Pulmonary artery endothelial cell (primary cell): ENCODE measurements around the gene MGMT. TPM values are rescaled to one million over a fixed set of nuclear protein-coding genes. Genes with fewer than 3 reads are reported as not detected.

Experiments
- DNase-seq: peaks from one replicate; pipeline ENCODE4 v3.0.0-alpha.2; 2011; ENCODE audit warnings: low read depth, low spot score
- total RNA-seq: library from RNA; depleted of rRNA; stranded (reverse); fragments of >200 nt; gene quantifications from 2 replicates; pipeline ENCODE4 v1.2.3, GENCODE V29; 2014

The MGMT gene
- total RNA-seq, 1 donor from 2014 or later: 4.6 TPM

GRCh38 chr10:129450391-129450790, 16.6 kb upstream of the MGMT start:
- DNase-seq: no peak

- DNase-seq: no peak
Measured at GRCh38 chr10:129455625-129456024, 11.4 kb upstream of the MGMT start.

DNA sequence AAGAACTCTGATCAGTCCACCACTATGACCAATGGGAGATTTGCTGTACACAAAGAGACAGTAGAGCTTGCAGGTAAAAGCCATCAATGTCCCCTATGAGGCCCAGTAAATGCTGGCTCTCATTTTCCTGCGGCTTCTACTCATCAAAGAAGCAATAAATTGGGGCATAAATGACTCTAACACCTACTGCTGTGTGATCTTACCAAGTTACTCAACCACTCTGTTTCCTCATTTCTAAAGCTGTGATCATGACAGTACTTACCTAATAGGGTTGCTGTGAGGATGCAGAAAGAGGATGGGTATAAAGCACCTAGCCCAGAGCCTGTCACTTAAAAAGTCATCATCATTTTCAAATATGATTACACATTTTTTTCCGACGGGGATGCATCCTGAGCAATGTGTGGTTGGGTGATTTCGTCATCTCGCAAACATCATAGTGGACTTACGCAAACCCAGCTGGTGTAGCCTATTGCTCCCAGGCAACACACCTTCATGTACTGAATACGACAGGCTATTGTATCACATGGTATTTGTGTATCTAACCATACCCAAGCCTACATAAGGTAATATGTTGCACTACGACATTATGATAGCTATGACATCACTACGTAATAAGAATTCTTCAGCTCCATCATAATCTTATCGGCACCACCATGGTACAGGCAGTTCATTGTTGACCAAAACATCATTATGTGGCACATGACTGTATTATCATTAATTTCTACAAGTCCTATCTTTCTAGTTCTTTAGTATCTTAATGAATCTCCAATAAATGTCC, 7.1 kb upstream of the MGMT start:
- no peak for DNase-seq

DNA sequence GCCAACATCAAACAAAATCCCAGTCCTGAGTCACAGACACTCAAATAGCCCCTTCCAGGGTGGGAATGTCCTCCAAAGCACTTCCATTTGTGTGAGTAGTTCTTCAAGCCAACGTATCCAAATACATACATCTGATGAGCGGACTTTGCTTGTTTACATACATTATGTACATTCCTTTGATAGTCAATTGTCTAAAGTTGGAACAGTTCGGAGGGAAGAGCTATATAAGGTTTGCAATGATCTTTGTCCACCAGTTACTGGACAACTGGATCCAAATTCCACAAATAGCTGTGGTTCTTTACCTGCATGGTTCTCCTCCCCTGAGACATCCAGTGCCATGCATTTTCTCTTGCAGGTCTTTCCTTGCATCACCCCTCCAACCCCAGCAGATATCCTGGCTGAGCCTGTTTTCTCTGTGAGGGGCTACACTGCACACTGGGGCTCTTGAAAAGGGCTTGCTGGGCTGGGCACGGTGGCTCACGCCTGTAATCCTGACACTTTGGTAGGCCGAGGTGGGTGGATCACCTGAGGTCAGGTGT, 4.7 kb upstream of the MGMT start:
- DNase-seq: no peak

DNA sequence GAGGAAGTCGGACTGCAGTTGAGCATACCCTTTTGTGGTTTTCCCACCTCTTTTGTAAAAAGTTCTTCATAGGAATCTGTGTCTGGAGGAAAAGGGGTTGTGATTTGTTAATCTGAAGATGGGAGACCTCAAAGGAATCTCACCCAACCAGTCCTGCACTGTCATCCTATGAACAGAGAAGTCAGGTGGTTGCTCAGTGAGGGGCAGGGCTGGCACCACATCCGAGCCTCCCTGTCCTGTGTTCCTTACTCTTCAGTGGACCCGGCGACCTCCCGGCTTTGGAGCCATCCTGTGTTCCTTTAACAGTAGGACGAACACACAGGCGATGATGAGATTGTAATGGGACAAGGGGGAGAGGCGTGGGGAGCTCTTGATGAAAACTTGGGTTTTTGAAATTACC, 2.8 kb upstream of the MGMT start:
- no peak for DNase-seq

GRCh38 chr10:129465796-129466702, 992 bp upstream of the MGMT start:
- DNase-seq: no peak

DNA sequence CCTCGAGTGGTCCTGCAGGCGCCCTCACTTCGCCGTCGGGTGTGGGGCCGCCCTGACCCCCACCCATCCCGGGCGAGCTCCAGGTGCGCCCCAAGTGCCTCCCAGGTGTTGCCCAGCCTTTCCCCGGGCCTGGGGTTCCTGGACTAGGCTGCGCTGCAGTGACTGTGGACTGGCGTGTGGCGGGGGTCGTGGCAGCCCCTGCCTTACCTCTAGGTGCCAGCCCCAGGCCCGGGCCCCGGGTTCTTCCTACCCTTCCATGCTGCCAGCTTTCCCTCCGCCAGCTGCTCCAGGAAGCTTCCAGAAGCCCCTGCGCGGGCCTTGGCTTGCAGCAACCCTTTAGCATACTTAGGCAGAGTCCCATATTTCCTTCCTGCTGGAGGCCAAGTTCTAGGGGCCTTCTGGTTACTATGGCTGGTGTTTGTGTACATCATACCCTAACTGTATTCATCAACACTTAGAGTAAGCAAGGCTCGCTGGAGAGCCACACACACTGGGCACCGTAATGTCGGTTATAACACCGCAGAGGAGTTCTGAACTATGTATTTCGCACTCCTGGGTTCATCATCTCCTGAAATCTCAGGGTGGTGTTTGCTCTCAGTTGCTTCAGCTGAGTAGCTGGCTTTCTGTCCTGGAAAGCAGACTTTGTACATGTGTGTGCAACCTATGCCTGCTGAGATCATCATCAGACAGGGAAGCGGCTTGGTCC, 471 bp downstream of the MGMT start:
- no peak for DNase-seq

DNA sequence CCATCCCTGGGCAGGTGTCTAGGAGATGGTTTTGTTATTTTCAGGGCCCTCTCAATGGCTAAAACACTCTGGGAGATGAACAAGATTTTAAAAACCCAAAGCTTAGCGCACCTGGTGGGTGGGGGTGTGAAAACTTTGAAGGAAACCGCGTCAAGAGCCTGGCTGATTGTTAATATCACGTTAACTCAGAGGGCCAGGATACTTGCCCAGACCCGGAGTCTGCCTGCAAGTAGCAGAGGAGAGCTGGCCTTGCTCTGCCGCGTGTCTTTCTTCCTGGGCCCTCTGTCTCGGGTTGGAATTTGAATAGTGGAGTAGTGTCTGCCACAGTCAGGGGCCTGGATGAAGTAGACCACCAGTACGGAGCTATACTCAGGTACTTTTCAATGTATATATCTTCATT, 1.1 kb downstream of the MGMT start:
- DNase-seq: no peak

DNA sequence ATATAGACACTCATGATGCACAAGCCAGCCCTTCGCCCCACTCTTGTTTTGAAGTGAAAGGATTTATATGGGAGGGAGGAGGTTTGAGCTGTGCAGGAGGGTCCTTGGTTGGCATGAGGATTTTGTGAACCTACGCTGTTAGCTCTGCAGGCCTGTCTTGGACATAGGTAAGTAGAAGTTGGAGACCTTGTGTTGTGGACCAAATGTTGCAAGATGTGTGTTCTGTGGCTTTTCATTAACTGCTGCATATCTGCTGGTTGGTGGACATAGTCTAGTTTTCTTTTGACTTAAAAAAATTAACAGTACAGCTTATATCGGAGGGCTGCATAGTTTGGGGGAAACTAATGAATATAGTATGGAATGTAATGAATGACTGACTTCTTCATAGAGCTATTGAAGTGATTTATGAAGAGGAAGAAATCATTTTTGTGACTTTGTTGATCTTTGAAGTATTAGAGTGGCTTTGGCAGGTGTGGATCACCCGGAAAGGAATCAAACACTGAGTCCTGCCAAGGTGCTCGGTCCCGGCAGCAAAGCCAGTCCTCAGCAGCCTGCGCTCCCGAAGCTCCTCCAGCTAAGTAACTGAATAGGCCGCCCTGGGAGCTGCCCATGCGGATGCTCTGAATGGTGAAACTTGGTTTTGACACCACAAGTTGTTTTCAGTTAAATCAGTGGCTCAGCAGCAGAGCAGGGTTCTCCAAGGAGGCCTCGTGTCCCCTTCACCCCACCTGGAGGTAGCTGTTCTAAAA, 3.2 kb downstream of the MGMT start:
- no peak for DNase-seq

GRCh38 chr10:129471447-129472175, 4.6 kb downstream of the MGMT start:
- no peak for DNase-seq

- DNase-seq: no peak
Measured at GRCh38 chr10:129472696-129473555, 5.9 kb downstream of the MGMT start.

GRCh38 chr10:129474642-129475041, 7.6 kb downstream of the MGMT start:
- no peak for DNase-seq

GRCh38 chr10:129476431-129476830, 9.4 kb downstream of the MGMT start:
- DNase-seq: no peak

DNA sequence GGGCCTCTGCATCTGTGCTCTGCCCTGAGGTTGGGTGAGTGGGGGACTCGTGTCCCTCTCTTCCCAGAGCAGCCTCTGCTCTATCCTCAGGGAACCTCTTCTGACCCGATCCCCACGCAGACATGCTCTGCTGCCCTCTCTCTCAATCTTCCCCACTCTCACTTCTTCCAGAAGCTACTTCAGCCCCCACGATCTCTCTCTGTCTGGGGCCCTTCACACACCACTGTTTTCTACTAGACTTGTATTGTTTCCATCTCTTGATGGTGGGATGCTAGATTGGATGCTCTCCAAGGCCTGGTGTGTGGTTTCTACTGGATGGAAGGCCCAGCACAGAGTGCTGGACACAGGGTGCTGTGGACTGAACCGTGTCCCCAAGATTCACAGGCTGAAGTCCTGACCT, 10.0 kb downstream of the MGMT start:
- no peak for DNase-seq

DNA sequence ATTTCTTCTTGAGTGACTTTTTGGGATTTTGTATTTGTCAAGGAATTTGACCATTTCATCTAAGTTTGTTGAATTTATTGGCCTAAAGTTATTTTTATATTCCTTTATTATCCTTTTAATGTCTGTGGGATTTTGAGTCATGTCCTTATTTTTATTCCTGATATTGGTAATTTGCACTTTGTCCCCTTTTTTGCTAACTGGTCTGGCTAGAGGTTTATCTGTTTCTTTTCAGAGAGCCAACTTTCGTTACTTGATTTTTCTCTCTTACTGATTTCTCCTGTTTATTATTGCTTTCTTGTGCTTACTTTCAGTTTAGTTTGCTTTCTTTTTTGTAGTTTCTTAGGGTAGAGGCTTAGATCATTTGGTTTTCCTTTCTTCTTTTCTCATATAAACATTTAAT, 14.6 kb downstream of the MGMT start:
- no peak for DNase-seq

DNA sequence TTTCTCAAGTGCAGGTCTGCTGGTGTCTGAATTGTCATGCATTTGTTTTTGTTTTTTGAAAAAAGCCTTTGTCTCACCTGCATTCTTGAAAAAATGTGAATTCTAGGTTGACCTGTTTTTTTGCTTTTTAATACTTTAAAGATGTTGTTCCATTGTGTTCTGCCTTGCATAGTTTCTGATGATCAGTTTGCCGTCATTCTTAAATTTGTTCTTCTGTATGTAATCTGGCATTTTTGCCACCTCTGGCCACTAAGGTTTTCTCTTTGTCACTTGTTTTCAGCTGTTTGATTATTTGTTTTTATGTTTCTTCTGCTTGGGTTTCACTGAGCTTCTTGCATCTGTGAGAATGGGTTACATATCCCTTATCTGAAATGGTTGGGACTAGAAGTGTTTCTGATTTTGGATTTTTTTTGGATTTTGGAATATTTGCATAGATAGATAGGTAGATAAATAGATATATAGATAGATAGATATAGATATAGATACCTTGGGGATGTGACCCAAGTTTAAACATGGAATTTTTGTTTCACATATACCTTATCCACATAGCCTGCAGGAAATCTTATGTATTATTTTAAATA, 16.5 kb downstream of the MGMT start:
- DNase-seq: no peak

DNA sequence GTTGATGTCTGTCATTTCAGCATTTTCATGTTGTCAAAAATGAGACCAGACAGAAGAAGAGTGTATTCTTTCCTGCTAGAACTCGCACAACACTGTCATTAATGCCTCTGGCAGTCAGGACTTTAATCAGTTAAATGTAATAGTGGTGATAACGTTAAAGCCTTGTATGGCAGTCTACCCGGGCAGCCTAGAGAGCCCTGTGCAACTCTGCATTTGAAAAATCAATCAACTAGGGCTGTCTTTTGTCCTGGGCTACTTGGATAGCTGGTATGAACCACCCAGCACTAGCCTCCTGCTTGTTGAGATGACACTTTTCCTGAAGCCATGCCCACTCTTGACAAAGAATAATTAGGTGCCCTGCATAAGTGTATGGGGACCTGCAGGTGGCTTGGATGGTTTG, 19.8 kb downstream of the MGMT start:
- DNase-seq: no peak

DNA sequence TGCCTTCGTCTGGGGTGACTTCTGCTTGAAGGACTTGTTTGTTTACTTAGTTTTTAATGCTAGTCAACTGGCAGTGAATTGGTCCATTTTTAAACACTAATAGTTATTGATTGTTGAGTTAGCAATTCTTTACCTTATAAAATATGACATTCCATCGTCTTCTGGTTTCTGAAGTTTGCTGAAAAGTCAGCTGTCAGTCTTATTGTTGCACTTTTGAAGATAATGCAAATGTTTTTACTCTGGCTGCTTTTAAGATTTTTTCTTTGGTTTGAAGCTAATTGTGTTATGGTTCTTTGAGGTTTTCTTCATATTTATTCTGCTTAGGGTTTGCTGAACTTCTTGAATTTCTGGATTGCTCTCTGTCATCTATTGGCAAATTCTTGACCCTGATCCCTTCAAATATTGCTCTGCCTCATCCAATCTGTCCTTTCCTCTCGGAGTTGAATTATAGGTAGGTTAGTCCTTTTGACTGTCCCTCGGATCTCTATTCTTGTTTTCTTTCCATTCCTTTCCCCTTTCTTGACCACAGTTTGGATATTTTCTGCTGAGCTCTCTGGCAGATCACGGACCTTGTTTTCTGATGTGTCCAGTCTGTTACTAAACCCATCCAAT, 24.2 kb downstream of the MGMT start:
- DNase-seq: no peak

- DNase-seq: no peak
Measured at GRCh38 chr10:129494176-129494575, 27.1 kb downstream of the MGMT start.
